GM19035 (cell line): Measurements from ENCODE around the gene XRCC2.
"Not testable (repeated sequence)": the region's sequence is repeated elsewhere in the genome, so short reads cannot be mapped to it uniquely, and the experiment has no call there.

Source experiments
- ATAC-seq: cut with Tn5 transposase; IDR thresholded peaks from one replicate; pipeline ENCODE4 v1.9.1; 2021; ENCODE audit not compliant: unreplicated experiment

XRCC2 gene

GRCh38 chr7:152666078-152666477, 9.9 kb downstream of the XRCC2 start:
- no peak for ATAC-seq

GRCh38 chr7:152664636-152665035, 11.3 kb downstream of the XRCC2 start:
- ATAC-seq, result no peak

- no peak for ATAC-seq
Measured at GRCh38 chr7:152663931-152664330, 12.0 kb downstream of the XRCC2 start.

DNA sequence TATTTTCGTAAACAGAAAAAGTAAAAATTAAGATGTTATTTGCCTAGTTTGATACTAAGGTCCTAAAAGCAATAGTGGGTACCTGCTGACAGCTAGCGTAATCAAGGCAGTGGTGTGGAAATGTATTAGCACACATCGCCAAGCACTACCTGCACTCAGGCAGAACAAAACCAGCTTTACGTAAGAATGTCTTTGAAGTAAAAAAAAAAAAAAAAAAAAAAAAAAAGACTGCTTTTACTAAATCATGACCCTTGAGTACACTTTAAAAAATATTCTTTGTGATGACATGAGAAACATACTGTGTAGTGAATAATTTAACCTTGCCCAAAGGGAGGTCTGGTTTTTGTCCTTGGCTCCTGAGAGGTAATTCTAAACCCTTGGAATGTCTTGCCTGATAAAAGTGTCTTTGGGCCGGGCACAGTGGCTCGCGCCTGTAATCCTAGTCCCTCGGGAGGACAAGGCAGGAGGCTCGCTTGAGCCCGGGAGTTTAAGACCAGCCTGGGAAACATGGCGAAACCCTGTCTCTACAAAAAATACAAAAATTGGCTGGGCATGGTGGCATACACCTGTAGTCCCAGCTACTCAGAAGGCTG, 12.7 kb downstream of the XRCC2 start:
- ATAC-seq, result no peak

- no peak for ATAC-seq
Measured at GRCh38 chr7:152661479-152661878, 14.5 kb downstream of the XRCC2 start.

- no peak for ATAC-seq
Measured at GRCh38 chr7:152660021-152660420, 15.9 kb downstream of the XRCC2 start.

- ATAC-seq, result no peak
Measured at GRCh38 chr7:152654971-152655370, 21.0 kb downstream of the XRCC2 start.

- ATAC-seq, result no peak
Measured at GRCh38 chr7:152649220-152649619, 26.7 kb downstream of the XRCC2 start.

DNA sequence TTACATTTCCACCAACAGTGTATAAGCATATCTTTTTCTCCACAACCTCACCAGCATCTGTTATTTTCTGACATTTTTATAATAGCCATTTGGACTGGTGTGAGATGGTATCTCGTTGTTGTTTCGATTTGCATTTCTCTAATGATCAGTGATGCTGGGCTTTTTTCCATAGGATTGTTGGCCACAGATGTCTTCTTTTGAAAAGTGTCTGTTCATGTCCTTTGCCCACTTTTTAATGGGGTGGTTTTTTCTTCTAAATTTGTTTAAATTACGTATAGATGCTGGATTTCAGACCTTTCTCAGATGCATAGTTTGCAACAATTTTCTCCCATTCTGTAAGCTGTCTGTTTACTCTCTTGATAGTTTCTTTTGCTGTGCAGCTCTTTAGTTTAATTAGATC, 28.9 kb downstream of the XRCC2 start:
- ATAC-seq, result no peak

- not testable (repeated sequence) for ATAC-seq
Measured at GRCh38 chr7:152646579-152646978, 29.4 kb downstream of the XRCC2 start.

GRCh38 chr7:152643979-152644559, 31.9 kb downstream of the XRCC2 start:
- ATAC-seq, result no peak

DNA sequence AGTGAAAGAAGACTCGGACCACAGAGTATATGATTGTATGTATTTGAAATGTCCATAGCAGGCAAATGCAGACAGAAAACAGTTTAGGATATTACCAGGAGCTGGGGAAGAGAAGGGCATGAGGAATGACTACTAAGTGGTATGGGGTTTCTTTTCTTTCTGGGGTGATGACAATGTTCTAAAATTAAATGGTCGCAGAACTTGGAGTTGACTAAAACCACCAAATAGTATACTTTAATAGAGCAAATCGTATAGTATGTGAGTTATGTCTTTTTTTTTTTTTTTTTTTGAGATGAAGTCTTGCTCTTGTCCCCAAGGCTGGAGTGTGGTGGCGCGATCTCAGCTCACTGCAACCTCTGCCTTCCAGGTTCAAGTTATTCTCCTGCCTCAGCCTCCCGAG, 34.6 kb downstream of the XRCC2 start:
- ATAC-seq, result no peak

GRCh38 chr7:152640829-152641228, 35.1 kb downstream of the XRCC2 start:
- ATAC-seq, result no peak

DNA sequence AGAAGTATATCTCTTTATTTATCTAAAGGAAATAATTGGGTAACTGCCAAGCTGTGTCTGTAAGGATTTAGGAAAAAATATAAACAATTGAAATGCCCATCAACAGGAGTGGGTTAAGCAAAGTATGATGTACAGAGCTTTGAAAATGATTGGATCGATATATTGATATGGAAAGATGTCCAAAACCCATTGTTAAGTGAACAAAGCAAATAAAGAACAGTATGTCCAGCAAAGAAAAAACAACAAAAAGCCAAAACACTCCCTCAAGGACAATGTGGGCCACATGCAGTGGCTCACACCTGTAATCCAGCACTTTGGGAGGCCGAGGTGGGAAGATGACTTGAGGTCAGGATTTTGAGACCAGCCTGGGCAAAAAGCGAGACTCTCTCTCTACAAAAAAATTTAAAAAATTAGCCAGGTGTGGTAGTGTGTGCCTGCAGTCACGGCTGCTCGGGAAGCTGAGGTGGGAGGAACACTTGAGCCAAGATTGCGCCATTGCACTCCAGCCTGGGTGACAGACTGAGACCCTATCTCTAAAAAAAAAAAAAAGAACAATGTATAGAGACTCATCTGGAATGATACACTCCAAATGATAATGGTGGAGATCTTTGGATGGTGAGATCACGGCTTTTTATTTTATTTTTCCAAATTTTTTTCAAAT, 37.9 kb downstream of the XRCC2 start:
- ATAC-seq, result no peak

DNA sequence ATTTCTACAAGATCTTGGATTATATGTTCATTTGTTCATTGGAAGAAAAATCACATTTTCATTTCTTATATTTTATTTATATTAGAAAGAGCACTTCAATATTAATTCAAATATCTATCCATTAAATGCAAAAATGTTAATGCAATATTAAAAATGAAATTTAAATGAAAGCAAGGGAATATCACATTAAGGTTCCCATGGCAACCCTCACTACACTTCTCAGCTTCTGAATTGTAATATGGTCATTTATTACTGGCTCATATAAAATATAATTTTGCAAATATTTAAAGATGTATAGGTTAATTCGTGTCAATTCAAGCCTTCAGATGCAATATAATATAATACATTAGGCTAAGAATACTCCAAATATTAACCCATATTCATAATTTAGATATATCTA, 38.8 kb downstream of the XRCC2 start:
- ATAC-seq, result no peak

GRCh38 chr7:152636441-152636840, 39.5 kb downstream of the XRCC2 start:
- no peak for ATAC-seq

- no peak for ATAC-seq
Measured at GRCh38 chr7:152633504-152633903, 42.4 kb downstream of the XRCC2 start.

GRCh38 chr7:152633072-152633471, 42.9 kb downstream of the XRCC2 start:
- no peak for ATAC-seq

- ATAC-seq, result not testable (repeated sequence)
Measured at GRCh38 chr7:152628772-152629171, 47.2 kb downstream of the XRCC2 start.

GRCh38 chr7:152624228-152624627, 51.7 kb downstream of the XRCC2 start:
- no peak for ATAC-seq

DNA sequence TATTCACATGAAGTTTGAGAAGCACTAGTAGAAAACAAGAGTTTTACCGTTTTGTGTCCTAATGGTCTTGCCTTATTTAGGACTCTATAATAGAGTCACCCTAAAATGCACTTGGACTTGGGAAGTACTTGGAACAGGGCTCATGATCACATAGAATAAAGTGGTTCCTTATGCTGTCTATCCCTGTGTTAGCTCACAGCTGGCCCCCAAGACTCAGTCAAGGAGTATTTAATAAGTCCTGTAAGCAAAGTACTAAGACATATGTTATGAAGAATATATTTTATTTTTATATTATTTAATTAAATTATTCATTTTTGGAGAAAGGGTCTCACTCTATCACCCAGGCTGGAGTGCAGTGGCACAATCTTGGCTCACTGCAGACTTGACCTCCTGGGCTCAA, 54.5 kb downstream of the XRCC2 start:
- no peak for ATAC-seq

DNA sequence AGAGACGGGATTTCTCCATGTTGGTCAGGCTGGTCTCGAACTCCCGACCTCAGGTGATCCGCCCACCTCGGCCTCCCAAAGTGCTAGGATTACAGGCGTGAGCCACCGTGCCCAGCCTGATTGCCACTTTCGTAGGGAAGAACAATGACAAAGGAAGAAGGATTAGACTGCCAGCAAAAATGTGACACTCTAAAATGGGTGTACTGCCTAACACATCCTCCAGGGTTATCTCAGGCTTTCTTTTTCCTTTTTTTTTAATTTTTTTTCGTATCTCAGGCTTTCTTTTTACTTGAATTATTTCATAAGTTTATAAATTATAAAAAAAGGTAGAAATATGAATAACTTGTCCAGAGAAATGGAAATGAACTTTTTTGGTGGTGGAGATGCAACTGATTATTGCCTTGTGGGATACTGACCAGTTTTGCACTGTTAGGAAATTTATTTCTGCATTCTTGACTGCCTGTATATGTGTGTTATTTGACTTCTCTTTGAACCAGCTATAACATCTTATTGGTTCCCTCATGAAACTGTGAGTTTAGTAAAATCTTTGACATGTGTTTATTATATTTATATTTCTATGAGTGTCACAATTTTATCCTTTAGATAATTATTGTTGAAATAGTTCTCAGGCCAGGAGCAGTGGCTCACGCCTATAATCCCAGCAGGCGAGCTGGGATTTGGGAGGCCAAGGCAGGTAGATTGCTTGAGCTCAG, 56.8 kb downstream of the XRCC2 start:
- ATAC-seq, result no peak
